Transverse colon (tissue), 4 donors: Measurements from ENCODE around the gene ORMDL3. TPM values are rescaled to one million over a fixed set of nuclear protein-coding genes. Genes with fewer than 3 reads are reported as not detected.

Experiments used
- DNase-seq: peaks from one replicate; pipeline ENCODE4 v3.0.0-alpha.2; 2019
- H3K27ac ChIP-seq, 4 donors: fragments of 200-600 bp; sonication (generic); 2 replicates each; pipeline ENCODE4 v1.5.1; 2016 to 2018; ENCODE audit warnings: inconsistent platforms in 4 of 4
- H3K27me3 ChIP-seq: fragments of 200-600 bp; sonication (generic); 2 replicates; pipeline ENCODE4 v1.5.1; 2017; ENCODE audit warnings: inconsistent platforms
- H3K36me3 ChIP-seq, 4 donors: fragments of 200-600 bp; sonication (generic); 2 replicates each; pipeline ENCODE4 v1.5.1; 2017 to 2019; ENCODE audit warnings: inconsistent platforms in 4 of 4
- H3K4me1 ChIP-seq, 4 donors: fragments of 200-600 bp; sonication (generic); 2 replicates each; pipeline ENCODE4 v1.5.1; 2017 to 2020; ENCODE audit warnings: inconsistent platforms in 4 of 4
- H3K4me3 ChIP-seq, 4 donors: fragments of 200-600 bp; sonication (generic); 1 replicate in 1 of 4; 2 replicates in 3 of 4; pipeline versions ENCODE4 v1.5.1 to v1.6.1; 2017 to 2019; ENCODE audit warnings: inconsistent platforms in 4 of 4
- H3K9me3 ChIP-seq, 2 donors: fragments of 200-600 bp; sonication (generic); 2 replicates each; pipeline ENCODE4 v1.5.1; 2017 to 2019; ENCODE audit warnings: inconsistent platforms in 2 of 2
- CTCF ChIP-seq, 5 experiments: fragments of 200-600 bp in 3 of 5; fragments of 450-650 bp in 2 of 5; sonication (generic) in 3 of 5; IDR thresholded peaks; 1 replicate in 2 of 5; 2 replicates in 3 of 5; pipeline ENCODE4 v1.5.1; 2016 to 2017; ENCODE audit warnings: antibody characterized with exemption in 5 of 5, inconsistent platforms in 3 of 5, mild to moderate bottlenecking in 2 of 5, moderate library complexity in 1 of 5
- EP300 ChIP-seq: sonication (generic); formaldehyde crosslinking; IDR thresholded peaks from one replicate; pipeline ENCODE4 v1.6.1; 2017; ENCODE audit warnings: antibody characterized with exemption, low read depth
- POLR2A ChIP-seq: fragments of 450-650 bp; IDR thresholded peaks from one replicate; pipeline ENCODE4 v1.6.1; 2016; ENCODE audit warnings: antibody characterized with exemption, mild to moderate bottlenecking, moderate library complexity
- POLR2AphosphoS5 ChIP-seq, 3 donors: sonication (generic); formaldehyde crosslinking; IDR thresholded peaks; one replicate each; pipeline ENCODE4 v1.6.1; 2016; ENCODE audit warnings: antibody characterized with exemption in 3 of 3
- WGBS, 2 donors: methylation state at CpG; one replicate each; pipeline ENCODE4 v1.1.5; 2018; ENCODE audit warnings: low coverage in 1 of 2; 5-methylcytosine and 5-hydroxymethylcytosine counted together
- in situ Hi-C, 4 donors: fragments of 200-750 bp; cut with MboI; loops; one replicate each; pipeline versions ENCODE4 v1.15.0 to v1.15.1; 2017; ENCODE audit warnings: low sequenced_read_pairs in 3 of 4, low pct_ligation_motif_present in 1 of 4, low pct_unique_long_range_greater_than_20kb in 1 of 4
- intact Hi-C: fragments of 100-400 bp; cut with DNase I; formaldehyde crosslinking; loops from one replicate; pipeline ENCODE4 v1.15.1; 2023; ENCODE audit warnings: low total_unique reads
- total RNA-seq, 4 donors: library from RNA; depleted of rRNA; stranded (reverse); fragments of >200 nt; gene quantifications; one replicate each; pipeline ENCODE4 v1.1.0, GENCODE V29; 2016

Gene ORMDL3
- total RNA-seq, 4 donors from 2014 or later: 47.4 to 78.9 (median 56.7) TPM

- intact Hi-C loops (no loop called here), in situ Hi-C loops (no loop called here)
- Histone ChIP-seq H3K36me3 (no peaks in the 10 kb centered on the region), H3K27me3 (no peaks in the 10 kb centered on the region), H3K4me1 (peaks cover 0 to 15% (median 11%) of the 10 kb centered on the region in 4 donors), H3K27ac (no peak within 1 kb of the TSS), H3K4me3 (no peak within 1 kb of the TSS), H3K9me3 (no peaks in the 10 kb centered on the region)
- no peak for DNase-seq
- WGBS, 2 donors: 64% methylated on average over 6 of the region's 6 CpGs; no CpG with 5 or more reads in 1 of the 2 donors
- no peak for TF ChIP-seq POLR2AphosphoS5 (IDR thresholded peaks at IDR 0.05)
- no peak for TF ChIP-seq POLR2A
- no peak for TF ChIP-seq CTCF (IDR thresholded peaks at IDR 0.05)
- TF ChIP-seq EP300: no peak
These were observed 35.3 kb upstream of the ORMDL3 start, which contains the start of gene GSDMA for GRCh38 chr17:39962642-39963220. TSS of gene GSDMA (plus strand) at chr17:39963004. CDS start at chr17:39965688, 2,684 bp downstream.

- in situ Hi-C loops: no loop called here
- Histone ChIP-seq H3K4me3 (no peak overlapping the region), H3K27ac (peak overlapping the region in 3 of 4 donors; percentile 23 to 49 (median 46)), H3K9me3 (no peaks in the 10 kb centered on the region), H3K36me3 (no peaks in the 10 kb centered on the region), H3K4me1 (peaks cover 0 to 15% (median 11%) of the 10 kb centered on the region in 4 donors), H3K27me3 (no peaks in the 10 kb centered on the region)
- DNase-seq: no peak
- TF ChIP-seq POLR2AphosphoS5 (IDR thresholded peaks at IDR 0.05): no peak
- TF ChIP-seq CTCF (IDR thresholded peaks at IDR 0.05): no peak
- TF ChIP-seq EP300: no peak
- TF ChIP-seq POLR2A: no peak
- 17 to 45% methylated on average over 1 to 8 of the region's 8 CpGs for WGBS, 2 donors
- intact Hi-C loops: no loop called here
These were observed 33.2 kb upstream of the ORMDL3 start for GRCh38 chr17:39960524-39961041.

GRCh38 chr17:39955726-39956225 is 28.4 kb upstream of the ORMDL3 start:
- no peak for DNase-seq
- no peaks in the 10 kb centered on the region for H3K36me3 ChIP-seq
- in situ Hi-C loops (no loop called here), intact Hi-C loops (no loop called here)
- H3K4me1 ChIP-seq: peaks cover 0 to 26% (median 17%) of the 10 kb centered on the region in 4 donors
- no peak overlapping the region for H3K4me3 ChIP-seq
- no peaks in the 10 kb centered on the region for H3K27me3 ChIP-seq
- 71 to 100% methylated on average over 1 to 4 of the region's 4 CpGs for WGBS, 2 donors
- TF ChIP-seq CTCF (IDR thresholded peaks at IDR 0.05) (no peak), EP300 (no peak), POLR2A (no peak), POLR2AphosphoS5 (IDR thresholded peaks at IDR 0.05) (no peak)
- no peaks in the 10 kb centered on the region for H3K9me3 ChIP-seq
- H3K27ac ChIP-seq: no peak overlapping the region

GRCh38 chr17:39954876-39955275 is 27.5 kb upstream of the ORMDL3 start:
- no peak overlapping the region for H3K4me3 ChIP-seq
- H3K27me3 ChIP-seq: no peaks in the 10 kb centered on the region
- TF ChIP-seq EP300: no peak
- no peak for TF ChIP-seq POLR2A
- TF ChIP-seq POLR2AphosphoS5 (IDR thresholded peaks at IDR 0.05): no peak
- TF ChIP-seq CTCF (IDR thresholded peaks at IDR 0.05): no peak
- no peaks in the 10 kb centered on the region for H3K36me3 ChIP-seq
- 52 to 83% methylated on average over 1 to 4 of the region's 4 CpGs for WGBS, 2 donors
- intact Hi-C loops: no loop called here
- in situ Hi-C loops: no loop called here
- no peak overlapping the region for H3K27ac ChIP-seq
- H3K4me1 ChIP-seq: peaks cover 0 to 20% (median 12%) of the 10 kb centered on the region in 4 donors
- no peaks in the 10 kb centered on the region for H3K9me3 ChIP-seq
- no peak for DNase-seq
